Measurements from ENCODE around the gene AP4M1.

GRCh38 chr7:100152937-100153666 lies 51.7 kb downstream of the AP4M1 start:
- TF ChIP-seq CTCF (conservative IDR thresholded peaks at IDR 0.05; ENCODE audit: low read length) (no peak; the same call in 1 of the 2 replicates), EZH2phosphoT487 (IDR thresholded peaks at IDR 0.05; ENCODE audit: borderline replicate concordance, low read depth, low read length) (no peak)

Measured in OCI-LY7 (cell line).